B cell (primary cell): ENCODE measurements around the gene CDYL2.

Experiments
- EZH2 ChIP-seq: IDR thresholded peaks from 2 replicates; pipeline ENCODE4 v1.6.1; 2012; ENCODE audit warnings: borderline replicate concordance, low read depth, mild to moderate bottlenecking, moderate library complexity, low read length; ENCODE audit not compliant: insufficient read depth, poor library complexity, severe bottlenecking
- TF ChIP-seq, protein P1 (sequence below): fragments of 200-600 bp; IDR thresholded peaks from one replicate; pipeline ENCODE4 v1.8.0; 2022; ENCODE audit warnings: antibody characterized with exemption, mild to moderate bottlenecking

DNA sequence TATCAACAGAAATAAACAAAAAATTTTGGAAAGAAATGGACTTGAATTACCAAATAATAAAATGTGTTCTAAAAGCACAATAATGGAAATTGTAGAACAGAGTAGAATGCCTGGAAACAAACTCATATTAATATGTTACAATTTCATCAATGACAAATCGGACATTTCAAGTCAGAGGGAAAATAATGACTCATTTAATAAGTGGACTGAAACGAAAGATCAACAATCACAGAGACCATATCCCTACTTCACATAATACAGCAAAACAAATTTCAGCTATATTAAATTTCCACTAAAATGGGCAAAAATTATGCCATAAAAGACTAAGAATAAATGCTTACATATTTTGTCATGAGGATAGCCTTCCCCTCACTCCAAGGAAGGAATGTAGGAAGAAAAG lies 25.7 kb downstream of the CDYL2 start:
- TF ChIP-seq, protein P1, sequence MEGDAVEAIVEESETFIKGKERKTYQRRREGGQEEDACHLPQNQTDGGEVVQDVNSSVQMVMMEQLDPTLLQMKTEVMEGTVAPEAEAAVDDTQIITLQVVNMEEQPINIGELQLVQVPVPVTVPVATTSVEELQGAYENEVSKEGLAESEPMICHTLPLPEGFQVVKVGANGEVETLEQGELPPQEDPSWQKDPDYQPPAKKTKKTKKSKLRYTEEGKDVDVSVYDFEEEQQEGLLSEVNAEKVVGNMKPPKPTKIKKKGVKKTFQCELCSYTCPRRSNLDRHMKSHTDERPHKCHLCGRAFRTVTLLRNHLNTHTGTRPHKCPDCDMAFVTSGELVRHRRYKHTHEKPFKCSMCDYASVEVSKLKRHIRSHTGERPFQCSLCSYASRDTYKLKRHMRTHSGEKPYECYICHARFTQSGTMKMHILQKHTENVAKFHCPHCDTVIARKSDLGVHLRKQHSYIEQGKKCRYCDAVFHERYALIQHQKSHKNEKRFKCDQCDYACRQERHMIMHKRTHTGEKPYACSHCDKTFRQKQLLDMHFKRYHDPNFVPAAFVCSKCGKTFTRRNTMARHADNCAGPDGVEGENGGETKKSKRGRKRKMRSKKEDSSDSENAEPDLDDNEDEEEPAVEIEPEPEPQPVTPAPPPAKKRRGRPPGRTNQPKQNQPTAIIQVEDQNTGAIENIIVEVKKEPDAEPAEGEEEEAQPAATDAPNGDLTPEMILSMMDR: no peak
- TF ChIP-seq EZH2: no peak
